ENCODE results near the gene SNRNP48. TPM values are rescaled to one million over a fixed set of nuclear protein-coding genes. Genes with fewer than 3 reads are reported as not detected.

SNRNP48 gene
- total and polyA plus RNA-seq, 2 of the 8 experiments (the other 6 are each of a cell fraction or from before 2014, with no cell fraction given): 7.7 to 21.0 TPM

- no peak overlapping the region for H3K56ac ChIP-seq (replicated peaks; ENCODE audit: insufficient read length, low read depth, low read length)
- no peak overlapping the region for H2AFZ ChIP-seq (ENCODE audit: low read length)
- H3K4ac ChIP-seq (replicated peaks; ENCODE audit: insufficient read length, low read depth, low read length): no peak overlapping the region
- peaks cover 0 to 6% of the 10 kb centered on the region in 2 experiments for H4K20me1 ChIP-seq (replicated peaks in 1 of 2; ENCODE audit: control insufficient read depth in 1 of 2, insufficient read depth in 2 of 2, low read length in 2 of 2)
- no peak overlapping the region for H3K27ac ChIP-seq (ENCODE audit: low read depth, low read length)
- POLR2A ChIA-PET (ENCODE audit: partially characterized antibody): no interaction called here
- no peak overlapping the region for H2AK5ac ChIP-seq (ENCODE audit: low read depth, low read length)
- H3K36me3 ChIP-seq (ENCODE audit: control insufficient read depth in 2 of 4, insufficient read depth in 4 of 4, low read length in 3 of 4): peaks cover 23 to 68% (median 48%) of the 10 kb centered on the region in 4 experiments; a peak in 7 of 8 replicates
- no peaks in the 10 kb centered on the region for H3K23me2 ChIP-seq (ENCODE audit: low read depth, low read length)
- no peak overlapping the region for H2BK20ac ChIP-seq (ENCODE audit: low read length)
- H2BK5ac ChIP-seq (ENCODE audit: low read depth, low read length): no peak overlapping the region
- no peak overlapping the region for H3K18ac ChIP-seq (ENCODE audit: extremely low read depth, low read length)
- no peak overlapping the region for H4K8ac ChIP-seq (ENCODE audit: extremely low read depth, insufficient read depth, low read length)
- no peak overlapping the region for H2BK15ac ChIP-seq (ENCODE audit: low read length)
- no peak overlapping the region for H3K14ac ChIP-seq (ENCODE audit: insufficient read length)
- no peaks in the 10 kb centered on the region for H3K4me1 ChIP-seq (replicated peaks in 1 of 4; ENCODE audit: control insufficient read depth in 3 of 4, insufficient read depth in 4 of 4, low read length in 3 of 4)
- CTCF ChIA-PET (ENCODE audit: partially characterized antibody): interaction anchor here (1.0 to 2.1 kb wide), 9 partner anchors 13 to 169 kb away, joined by 3 to 8 read pairs (median 4); no protein-coding TSS in a partner anchor
- no peaks in the 10 kb centered on the region for H3K27me3 ChIP-seq (replicated peaks in 1 of 4; ENCODE audit: control insufficient read depth in 3 of 4, extremely low read depth in 1 of 4, insufficient read depth in 3 of 4, low read length in 3 of 4)
- no peaks in the 10 kb centered on the region for H3K79me1 ChIP-seq (ENCODE audit: low read depth, low read length)
- H3K4me2 ChIP-seq (ENCODE audit: insufficient read depth in 1 of 2, low read depth in 2 of 2, low read length in 2 of 2): no peak overlapping the region
- no peak overlapping the region for H3K4me3 ChIP-seq (ENCODE audit: extremely low read depth in 1 of 4, insufficient read depth in 2 of 4, low read depth in 3 of 4, low read length in 4 of 4)
- no peak overlapping the region for H4K5ac ChIP-seq (ENCODE audit: insufficient read length, low read depth, low read length)
- no peaks in the 10 kb centered on the region for H3K9me3 ChIP-seq (ENCODE audit: insufficient read depth in 2 of 2, low read depth in 1 of 2, low read length in 1 of 2)
- H3K23ac ChIP-seq (ENCODE audit: insufficient read length): no peak overlapping the region
- 89% methylated on average over 2 of the region's 2 CpGs; no CpG with 5 or more reads in 1 of the 2 experiments for WGBS, 2 experiments (ENCODE audit: extremely low coverage in 1 of 2, insufficient coverage in 1 of 2, insufficient read length in 1 of 2, insufficient replicate concordance in 2 of 2, low coverage in 1 of 2, low lambda C conversion rate in 2 of 2, missing lambda C conversion rate in 1 of 2)
- no peak overlapping the region for H2BK12ac ChIP-seq (ENCODE audit: low read depth, low read length)
- no peaks in the 10 kb centered on the region for H3K79me2 ChIP-seq (ENCODE audit: control insufficient read depth in 1 of 2, insufficient read depth in 2 of 2, low read length in 2 of 2)
- H3K9ac ChIP-seq (replicated peaks in 1 of 4; ENCODE audit: extremely low read depth in 1 of 4, low read depth in 3 of 4, low read length in 3 of 4): no peak overlapping the region
- no peak overlapping the region for H2BK120ac ChIP-seq (replicated peaks; ENCODE audit: low read depth, low read length)
- H4K91ac ChIP-seq (replicated peaks; ENCODE audit: insufficient read length, low read length): no peak overlapping the region
- DNase-seq (ENCODE audit: low read depth in 1 of 2, low spot score in 2 of 2) (no peak), FAIRE-seq (no peak)
- TF ChIP-seq, protein P1, sequence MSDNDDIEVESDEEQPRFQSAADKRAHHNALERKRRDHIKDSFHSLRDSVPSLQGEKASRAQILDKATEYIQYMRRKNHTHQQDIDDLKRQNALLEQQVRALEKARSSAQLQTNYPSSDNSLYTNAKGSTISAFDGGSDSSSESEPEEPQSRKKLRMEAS (IDR thresholded peaks at IDR 0.05): no peak
- TF ChIP-seq GTF2F1 (IDR thresholded peaks at IDR 0.05; ENCODE audit: borderline replicate concordance, low read depth, low read length): no peak
- TF ChIP-seq GABPA (IDR thresholded peaks at IDR 0.05; ENCODE audit: borderline replicate concordance, insufficient read depth, low read length): no peak
- no peak for TF ChIP-seq ATF3 (IDR thresholded peaks at IDR 0.05; ENCODE audit: insufficient read depth, low read depth, low read length)
- no peak for TF ChIP-seq MAFK (IDR thresholded peaks at IDR 0.05; ENCODE audit: low read depth, low read length)
- TF ChIP-seq NANOG (IDR thresholded peaks at IDR 0.05; ENCODE audit: insufficient read depth, low read depth, low read length, poor library complexity, severe bottlenecking): no peak
- no peak for TF ChIP-seq FOSL1 (IDR thresholded peaks at IDR 0.05; ENCODE audit: insufficient read depth, low read depth, low read length)
- TF ChIP-seq HDAC2 (IDR thresholded peaks at IDR 0.05; ENCODE audit: borderline replicate concordance in 1 of 2, low read depth in 2 of 2, low read length in 2 of 2): no peak
- no peak for TF ChIP-seq POU5F1 (IDR thresholded peaks at IDR 0.05; ENCODE audit: low read depth, low read length)
Observed at GRCh38 chr6:7566107-7566506, 23.9 kb upstream of the SNRNP48 start.

Data from H1 (cell line).